HG02763 (cell line): ENCODE data around the gene GCH1.

ENCODE experiments used
- ATAC-seq: cut with Tn5 transposase; IDR thresholded peaks from one replicate; pipeline ENCODE4 v1.9.1; 2021; ENCODE audit warnings: mild to moderate bottlenecking, moderate library complexity; ENCODE audit not compliant: unreplicated experiment

Gene GCH1

DNA sequence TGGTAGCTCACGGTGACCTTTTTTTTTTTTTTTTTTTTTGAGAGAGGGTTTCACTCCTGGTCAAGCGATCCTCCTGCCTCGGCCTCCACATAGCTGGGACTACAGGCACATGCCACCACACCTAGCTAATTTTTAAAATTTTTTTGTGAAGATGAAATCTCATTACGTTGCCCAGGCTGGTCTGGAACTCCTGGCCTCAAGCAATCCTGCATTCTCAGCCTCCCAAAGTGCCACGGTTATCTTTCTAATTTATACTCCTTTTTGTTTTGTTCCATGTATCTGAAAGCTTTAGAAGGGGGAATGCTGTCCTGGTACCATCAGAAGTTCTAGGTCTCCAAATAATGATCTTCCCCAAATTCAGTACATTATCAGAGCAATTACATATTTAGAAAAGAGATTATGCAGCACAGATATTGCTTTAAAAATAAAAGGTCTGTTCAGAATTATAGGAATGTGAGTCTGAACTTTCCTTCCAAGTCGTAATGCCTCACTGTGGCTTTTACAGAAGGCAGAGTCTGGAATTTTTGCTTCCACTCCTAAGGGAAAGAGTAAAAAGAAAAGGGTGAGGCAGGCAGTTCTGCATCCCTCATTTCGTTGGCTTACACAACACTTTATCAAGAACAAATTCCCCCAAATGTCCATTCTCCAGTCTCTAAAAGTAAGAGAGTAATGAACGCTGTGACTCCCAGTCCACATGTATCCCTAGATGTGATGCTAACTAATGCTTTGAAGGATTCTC lies 73.0 kb downstream of the GCH1 start:
- no peak for ATAC-seq

DNA sequence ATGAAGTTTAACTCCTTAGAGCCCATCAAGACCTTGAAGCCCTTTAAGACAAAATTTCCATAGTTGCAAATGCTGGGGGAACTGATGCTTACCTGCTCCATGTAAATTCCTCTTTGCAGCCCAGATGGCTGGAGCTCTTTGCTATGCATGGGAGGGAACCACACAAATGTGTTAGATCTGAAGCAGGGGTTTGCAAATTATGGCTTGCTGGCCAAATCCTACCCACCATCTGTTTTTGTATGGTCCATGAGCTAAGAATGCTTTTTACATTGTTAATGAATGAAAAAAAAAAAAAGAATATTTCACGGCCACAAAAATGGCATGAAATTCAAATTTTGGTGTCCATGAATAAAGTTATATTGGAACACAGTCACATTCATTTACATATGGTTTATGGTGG lies 74.6 kb downstream of the GCH1 start:
- ATAC-seq = no peak

DNA sequence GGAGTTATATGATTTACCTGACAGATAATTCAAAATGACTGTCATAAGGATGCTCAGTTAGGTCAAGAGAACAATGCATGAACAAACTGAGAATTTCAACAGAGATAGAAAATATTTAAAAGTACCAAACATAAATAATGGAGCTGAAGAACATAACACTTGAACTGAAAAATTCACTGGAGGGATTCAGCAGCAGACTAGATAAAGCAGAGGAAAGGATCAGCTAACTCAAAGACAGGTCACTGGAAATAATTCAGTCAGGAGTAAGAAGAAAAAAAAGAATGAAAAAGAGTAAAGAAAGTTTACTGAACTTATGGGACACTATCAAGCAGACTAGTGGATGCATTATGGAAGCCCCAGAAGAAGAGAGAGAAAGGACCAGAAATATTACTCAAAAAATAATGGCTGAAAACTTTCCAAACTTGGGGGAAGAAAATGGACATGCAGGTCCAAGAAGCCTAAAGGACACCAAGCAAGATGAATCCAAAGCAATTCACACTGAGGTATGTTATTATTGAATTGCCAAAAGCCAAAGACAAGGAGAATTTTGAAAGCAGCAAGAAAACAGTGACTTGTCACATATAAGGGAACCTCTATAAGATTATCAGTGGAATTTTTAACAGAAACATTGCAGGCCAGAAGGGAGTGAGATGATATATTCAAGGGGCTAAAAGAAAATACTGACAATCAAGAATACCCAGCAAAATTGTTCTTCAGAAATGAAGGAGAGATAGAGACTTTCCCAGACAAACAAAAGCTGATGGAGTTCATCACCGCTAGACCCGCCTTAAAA lies 78.7 kb downstream of the GCH1 start:
- ATAC-seq = no peak

DNA sequence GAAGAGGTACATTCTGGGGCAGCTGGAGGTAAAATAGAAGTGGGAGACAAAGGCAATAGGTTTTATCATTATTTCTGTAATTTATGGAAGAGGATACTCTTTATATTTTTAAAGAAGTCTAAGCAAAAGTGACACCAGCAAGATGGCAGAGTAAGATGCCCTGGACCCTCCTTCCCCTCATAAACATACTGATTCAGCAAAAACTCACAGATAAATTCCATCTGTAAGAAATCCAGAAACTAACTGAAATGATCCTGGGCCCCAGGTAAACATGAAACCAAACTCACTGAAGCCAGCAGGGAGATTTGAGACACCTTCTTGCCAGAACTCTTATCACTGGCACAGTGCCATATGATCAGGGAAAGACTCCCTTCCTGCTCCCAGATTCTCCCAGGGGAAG lies 79.9 kb downstream of the GCH1 start:
- ATAC-seq = no peak

DNA sequence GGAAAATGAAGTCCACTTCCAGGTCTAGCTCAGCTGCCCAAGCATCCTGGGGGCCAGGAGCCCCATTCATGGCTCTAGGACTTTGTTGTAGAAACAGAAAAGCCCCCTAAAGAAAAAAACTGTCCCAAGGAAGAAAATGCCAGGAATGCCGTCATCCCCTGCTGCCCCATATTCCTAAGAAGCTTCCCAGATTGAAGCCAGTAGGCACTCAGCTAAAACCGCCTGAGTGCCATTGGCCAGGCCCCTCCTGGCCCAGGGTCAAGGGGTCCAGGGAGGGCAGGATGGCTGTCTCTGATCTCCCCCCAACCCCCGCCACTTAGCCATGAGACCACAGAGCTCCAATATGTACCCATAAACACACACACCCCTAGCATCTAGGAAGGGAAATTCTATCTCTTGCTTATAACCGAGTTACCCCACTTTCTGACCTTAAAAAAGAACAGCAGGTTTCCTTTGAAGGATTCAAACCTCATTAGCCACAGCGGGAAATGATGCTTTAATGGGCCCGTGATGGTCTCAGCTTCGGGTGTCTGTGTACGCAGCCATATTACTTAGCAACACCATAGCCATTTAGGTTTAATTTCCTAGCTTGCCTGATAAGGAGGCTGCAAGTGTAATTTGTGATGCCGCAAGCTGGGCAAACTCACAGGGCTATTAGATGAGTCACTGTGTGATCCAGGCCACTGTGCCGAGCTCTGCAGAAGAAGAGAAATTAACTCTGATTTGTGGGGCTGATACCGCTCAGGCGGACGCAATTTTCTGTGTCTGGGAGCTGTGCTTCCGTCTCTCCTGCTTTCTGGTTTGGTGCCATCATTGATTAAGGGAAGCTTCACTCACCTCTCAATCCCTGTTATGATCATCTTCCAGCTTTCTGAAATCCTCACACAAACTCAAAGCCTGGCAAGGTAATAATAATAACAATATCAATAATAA lies 84.2 kb downstream of the GCH1 start:
- no peak for ATAC-seq

DNA sequence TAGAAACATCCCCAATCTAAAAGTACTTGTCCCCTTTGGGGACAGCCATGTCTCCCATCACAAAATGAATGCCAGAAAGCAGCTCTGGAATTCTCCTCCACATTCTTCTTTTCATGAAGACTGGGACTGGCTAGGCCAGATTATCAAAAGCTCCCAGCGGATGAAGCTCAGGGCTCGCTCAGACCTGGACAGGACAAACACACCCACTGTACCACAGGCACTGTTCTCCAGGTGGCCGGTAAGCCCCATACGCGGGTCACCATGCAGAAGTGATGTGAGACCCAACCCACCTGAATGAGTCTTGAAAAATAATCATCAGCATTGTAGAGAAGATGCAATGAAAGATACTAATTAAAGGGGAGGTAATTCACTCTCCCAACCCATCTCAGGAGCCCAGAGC lies 85.1 kb downstream of the GCH1 start:
- ATAC-seq = no peak

DNA sequence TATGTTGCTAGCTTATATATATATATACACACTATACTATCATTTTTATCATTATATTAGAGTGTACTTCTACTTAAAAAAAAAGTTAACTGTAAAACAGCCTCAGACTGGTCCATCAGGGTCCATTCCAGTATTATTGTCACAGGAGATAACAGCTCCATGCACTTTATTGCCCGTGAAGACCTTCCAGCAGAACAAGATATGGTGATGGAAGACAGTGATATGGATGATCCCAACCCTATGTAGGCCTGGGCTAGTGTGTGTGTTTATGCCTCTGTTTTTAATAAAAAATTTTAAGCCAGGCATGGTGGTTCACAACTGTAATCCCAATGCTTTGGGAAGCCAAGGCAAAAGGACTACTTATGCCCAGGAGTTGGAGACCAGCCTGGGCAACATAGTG lies 86.2 kb downstream of the GCH1 start:
- no peak for ATAC-seq

DNA sequence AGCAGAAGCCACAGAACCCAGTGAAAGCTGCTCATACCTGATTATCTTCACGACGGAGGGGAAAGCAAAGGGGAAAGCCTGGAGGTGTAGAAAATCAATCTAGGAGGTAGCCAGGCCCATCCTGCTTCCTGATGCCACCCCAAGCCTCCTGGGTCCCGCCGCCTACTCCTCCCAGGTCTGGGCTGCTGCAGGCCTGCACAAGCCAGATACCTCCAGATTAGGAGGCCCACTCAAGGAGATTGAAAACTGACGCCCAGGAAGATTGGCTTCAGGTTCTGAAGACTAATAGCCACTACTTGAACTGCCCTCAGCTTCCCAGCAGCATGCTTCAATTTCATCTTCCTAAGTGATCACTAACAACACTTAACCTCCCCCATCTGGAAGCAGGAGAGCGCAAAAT lies 87.1 kb downstream of the GCH1 start:
- no peak for ATAC-seq

DNA sequence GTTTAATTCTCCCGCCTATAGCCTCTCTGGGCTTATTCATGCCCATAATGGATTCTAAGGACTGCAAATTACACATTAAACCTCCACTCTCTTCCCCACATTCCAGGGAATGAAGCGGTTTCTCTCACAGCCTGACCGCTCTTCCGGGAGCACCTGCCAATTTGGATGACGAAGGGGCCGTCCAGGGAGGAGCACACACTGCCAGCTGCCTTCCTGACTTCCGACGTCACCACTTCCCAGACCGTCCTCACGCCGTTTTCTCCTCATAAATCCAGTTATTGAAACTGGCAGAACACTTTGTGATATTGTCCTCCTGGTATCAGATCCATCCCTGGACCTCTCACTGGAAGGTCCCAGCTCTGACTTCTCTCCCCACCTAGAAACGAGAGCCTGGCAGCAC lies 87.6 kb downstream of the GCH1 start:
- ATAC-seq = no peak

DNA sequence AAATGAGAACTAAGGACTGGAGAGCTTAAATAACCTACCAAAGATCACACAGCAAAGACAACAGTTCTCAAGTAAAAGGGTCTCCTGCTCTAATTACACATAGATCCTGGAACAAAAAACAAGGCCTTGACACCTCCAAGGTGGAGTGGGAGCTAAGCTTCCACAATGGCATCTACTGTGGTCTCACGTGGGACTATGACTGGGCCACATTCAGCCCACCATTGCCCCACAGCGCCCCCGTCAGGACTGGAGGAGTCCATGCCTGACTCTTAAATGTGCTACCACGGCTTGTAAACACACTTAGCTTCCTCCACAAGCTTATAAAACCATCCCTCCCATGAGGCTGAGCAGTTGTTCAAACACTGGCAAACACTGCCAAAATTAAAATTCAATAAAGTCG lies 88.5 kb downstream of the GCH1 start:
- ATAC-seq = no peak

DNA sequence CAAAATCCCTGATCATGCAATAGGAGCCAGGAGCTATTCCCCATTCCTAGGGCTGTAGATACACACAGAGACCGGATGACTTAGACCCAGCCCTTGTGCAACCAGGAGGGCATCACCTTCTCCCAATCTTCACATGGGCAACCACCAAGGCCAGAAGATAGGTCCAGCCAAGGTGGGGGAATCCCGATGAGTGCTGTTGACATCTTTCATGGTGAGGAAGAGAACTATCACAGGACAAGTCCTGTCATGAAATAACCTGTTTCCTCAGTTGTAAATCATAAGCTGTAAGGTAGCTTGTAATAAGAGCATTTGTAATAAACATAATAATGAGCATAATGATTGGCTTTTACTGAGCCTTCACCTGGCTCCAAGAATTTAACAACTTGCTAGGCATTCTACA lies 89.5 kb downstream of the GCH1 start:
- no peak for ATAC-seq

DNA sequence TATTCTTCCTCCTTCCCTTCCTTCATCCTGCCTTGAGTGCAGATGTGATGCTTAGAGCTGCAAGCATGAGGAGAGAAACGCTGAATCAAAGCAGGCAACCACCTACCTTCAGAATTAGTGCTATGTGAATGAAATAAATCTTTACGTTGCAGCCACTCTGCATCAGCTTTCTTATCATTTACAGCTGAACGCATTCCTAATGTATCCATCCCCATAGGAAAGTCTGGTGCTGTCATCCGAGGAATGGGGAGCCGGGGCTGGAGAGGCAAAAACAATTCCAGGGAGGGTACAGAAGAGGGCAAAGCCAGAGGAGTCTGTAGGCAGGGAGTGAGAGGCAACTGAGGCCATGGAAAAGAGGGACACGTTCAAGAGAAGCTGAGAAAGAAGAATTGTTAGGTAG lies 90.0 kb downstream of the GCH1 start:
- no peak for ATAC-seq

DNA sequence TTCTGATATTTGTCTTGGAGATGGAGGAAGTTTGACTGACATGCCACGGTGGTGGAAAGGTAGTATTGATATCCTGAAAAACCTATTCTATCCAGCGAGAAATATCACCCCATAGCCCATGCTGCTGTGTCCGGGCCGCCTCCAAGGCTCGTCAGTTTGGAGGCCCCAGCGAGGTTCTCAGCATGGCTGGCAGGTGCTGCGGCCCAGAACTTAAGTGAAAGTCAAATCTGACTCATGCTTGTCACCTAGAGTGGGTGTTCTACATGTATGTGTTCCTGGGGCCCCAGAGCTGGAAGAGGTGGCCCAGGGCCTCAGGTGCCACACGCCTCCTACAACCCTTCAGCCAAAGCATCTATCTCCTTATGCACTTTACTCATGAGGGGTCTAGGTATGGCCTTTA lies 92.9 kb downstream of the GCH1 start:
- ATAC-seq = no peak

DNA sequence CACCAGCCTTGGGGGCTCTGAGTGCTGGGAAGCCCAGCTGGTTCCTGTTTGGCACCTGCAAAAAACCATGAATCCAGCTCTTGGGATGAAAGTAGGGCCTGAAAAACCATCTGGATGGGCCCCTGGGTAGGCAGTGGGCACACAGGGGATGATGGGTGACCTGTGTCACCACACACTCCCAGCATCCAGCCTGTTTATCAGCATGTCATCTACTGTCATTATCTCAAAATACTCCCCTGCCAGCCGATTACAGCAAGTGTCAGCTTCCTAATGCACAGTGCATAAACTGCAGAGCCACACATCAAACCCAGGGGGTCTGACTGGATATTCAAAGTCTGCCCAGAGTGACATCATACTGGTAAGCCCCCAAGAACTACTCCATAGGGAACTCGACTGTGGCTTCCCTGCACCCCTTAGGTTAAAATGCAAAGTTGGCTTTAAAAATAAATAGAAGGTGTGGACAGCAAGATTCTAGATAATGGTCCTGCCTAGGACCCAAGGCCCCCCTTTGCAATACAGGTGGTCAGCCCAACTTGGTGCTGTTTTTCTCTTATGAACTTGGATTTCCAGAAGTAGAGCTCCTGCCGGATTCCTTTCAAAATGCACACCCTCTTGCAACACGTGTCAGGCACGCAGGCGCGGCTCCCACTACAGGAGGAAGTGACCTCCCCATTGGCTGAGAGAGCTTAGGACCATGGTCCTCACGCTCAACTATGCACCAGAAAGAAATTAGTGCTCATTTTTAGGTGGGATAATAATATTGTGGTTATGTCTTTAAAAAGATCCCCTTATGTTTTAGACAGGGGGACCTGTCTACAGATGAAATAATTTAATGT lies 94.1 kb downstream of the GCH1 start:
- ATAC-seq = no peak

DNA sequence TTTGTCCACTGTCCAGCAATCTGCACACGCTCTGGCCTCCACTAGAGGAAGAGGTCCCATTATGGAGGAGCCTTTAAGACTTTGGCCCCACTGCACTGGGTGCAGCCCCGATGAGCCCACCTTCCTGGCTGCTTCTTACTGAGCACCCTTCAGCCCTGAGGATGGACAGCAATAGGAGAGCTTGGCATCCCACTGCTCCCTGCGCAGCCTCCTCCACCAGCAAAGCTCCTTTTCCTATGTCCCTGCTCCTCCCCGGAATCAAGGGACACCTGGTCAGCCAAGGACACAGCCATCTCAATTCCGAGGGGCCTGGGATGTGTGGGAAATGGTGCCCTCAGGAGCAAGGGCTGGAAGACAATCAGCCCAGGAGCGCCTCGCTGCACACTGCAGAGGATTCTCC lies 94.7 kb downstream of the GCH1 start:
- no peak for ATAC-seq

DNA sequence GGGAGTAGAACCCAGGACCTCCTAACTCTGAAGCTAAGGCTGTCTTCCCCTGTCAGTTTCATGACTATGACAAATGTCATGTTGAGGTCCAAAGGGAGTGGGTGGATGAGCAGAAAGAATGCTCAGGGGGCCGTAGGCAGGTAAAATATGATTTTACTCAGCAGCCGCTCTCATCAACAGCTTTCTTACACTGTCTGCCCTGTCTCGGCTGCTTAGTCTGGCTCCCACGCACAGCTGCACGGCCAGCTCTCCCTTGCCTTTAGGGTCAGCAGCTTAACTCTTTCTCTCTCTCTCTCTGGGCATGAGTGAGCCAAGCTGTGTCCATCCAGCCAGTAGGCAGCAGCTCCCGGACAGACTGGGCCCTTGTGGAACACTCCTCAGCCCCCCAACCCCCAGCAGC lies 95.2 kb downstream of the GCH1 start:
- ATAC-seq = no peak

DNA sequence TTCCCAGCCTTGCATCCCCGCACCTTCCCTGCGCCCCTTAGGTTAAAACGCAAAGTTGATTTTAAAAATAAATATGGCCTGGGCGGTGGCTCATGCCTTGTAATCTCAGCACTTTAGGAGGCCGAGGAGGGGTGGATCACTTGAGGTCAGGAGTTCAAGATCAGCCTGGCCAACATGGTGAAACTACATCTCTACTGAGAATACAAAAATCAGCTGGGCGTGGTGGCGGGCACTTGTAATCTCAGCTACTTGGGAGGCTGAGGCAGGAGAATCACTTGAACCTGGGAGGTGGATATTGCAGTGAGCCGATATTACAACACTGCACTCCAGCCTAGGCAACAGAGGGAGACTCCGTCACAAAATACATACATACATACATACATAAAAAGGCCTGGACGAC lies 96.0 kb downstream of the GCH1 start:
- no peak for ATAC-seq

DNA sequence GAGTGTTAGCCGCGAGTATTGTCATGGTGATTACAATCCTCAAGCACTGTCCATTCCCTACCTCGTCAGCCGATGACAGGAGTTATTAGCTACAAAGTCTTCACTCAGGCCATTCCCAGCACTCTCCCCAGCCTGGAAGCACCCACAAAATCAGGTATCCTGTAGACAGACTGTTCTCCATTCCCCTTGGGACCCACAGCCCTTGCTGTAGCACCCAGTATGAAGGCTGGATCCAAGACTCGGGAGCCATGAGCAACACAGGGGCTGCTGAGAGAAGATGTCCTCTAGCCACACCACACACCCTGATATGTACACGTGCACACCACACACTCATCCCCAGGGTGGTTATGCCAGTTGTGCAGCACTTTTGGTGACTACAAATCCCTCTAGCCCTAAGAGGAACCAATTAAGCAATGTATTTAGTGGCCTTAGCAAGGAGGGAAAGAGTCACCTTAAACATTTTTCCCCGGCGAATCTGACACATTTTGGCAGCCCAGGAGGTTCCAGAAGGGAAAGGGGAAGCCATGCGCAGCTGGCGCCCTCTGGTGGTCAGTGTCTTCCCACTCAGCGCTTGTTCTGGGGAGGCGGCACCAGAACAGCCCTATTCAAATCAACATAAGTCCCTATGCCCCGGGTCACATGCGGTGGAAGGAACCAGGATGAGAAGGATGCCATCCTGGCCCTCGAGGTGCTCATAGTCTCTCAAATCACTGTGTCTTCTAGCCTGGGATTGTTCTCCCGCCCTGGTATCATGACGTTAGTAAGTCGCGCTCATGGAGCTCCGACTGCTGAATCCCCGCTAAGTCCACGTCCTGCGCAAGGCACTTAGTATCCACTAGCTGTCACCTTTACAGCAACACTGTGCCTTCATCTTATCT lies 96.9 kb downstream of the GCH1 start:
- ATAC-seq = peak; percentile 43

DNA sequence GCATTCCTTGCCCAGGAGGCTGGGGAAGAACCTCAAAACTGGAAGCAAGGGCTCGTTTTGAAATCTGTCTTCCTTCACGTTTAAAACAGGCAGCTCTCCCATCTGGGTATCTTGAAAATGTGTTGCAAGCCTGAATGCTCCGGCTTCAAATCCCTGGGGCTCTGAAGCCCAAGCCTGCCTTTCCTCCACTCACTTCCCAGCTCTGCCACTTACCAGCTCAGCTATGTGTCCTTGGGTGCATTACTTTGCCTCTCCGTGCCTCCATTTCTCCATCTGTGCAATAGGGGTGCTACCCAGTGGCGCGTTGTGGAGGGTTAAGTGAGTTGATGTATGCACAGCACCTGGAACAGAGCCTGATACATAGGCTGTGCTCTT lies 97.6 kb downstream of the GCH1 start:
- no peak for ATAC-seq

DNA sequence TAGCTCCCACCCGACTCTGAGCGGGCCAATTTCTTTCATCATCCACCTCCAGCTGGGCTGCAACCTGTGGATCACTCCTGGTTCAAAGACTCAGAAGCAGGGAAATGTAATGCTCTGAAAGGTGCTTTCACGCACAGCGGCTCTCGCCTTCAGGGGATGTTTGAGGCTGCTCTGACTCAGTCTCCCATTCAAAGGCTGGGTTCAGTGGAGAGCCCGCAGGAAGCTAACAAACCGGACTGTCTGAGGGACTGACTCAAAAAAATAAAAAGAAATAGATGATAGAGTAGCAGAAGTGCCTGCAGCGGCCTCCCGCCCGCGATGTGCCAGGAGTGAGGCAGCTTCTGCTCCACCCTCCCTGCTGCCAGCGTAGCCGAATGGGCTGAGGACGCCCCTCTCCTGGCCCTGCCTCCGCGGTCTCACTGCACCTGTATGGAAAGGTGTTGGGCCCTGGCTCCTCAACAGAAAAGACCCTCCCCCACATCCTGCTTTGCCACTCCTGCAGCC lies 98.0 kb downstream of the GCH1 start:
- no peak for ATAC-seq
